Measurements from ENCODE around the gene CHD9.

Gene CHD9

GRCh38 chr16:53098526-53099317 is 43.9 kb downstream of the CHD9 start:
- DNase-seq: peak; percentile 94 to 98

- peak; percentile 84 to 94 for DNase-seq
These were observed 44.7 kb downstream of the CHD9 start for GRCh38 chr16:53099318-53100130.

GRCh38 chr16:53100131-53100748 is 45.4 kb downstream of the CHD9 start:
- no peak for DNase-seq

DNA sequence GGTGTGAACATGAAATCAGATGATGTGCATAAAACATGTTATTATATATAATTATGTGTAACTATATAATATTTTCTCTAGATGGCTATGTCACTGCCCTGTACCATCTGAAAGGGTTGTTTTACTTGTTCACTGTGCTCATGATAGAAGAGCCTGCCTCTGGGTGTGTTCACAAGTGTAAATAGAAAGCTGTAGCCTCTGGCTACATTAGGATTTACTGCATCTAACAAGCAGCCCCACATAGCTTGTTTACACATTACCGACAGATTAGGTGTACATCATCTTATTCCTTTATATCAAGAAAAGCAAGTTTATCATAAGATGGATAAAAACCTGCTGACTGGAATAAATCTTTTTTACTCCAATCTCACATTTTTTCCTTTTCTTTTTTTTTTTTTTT is 46.1 kb downstream of the CHD9 start:
- no peak for DNase-seq

DNA sequence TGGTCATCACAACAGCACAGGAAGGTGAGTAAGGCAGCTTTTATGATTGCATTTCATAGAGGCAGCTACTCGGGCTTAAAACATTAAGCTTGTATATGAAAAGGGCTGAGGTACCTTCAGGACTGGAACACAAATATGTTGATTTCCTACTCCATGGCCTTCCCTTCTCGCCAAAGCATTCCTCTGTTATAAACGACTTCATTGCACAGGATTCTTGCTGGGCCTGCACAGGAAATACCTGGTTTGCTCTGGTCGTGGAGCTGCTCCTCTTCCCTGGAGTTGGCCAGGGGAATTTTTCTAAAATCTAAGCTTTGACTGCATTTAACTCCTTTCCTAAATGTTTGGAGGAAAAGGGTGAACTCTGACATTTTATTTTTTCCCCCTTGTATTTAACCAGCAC is 49.0 kb downstream of the CHD9 start:
- no peak for DNase-seq

DNA sequence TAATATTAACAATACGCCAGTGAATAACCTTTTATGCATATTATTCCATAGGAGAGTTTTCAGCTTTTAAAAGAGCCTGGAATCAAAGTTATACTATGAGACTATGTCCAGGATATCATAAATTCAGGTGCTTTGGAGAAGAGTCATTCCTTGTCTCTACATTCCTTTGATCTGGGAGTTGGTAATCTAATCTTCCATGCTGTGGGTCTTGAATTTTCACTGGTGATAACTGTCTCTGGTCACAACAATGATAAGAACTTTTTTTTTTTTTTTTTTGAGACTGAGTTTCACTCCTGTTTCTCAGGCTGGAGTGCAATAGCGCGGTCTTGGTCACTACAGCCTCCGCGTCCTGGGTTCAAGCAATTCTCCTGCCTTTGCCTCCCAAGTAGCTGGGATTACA is 50.8 kb downstream of the CHD9 start:
- DNase-seq: no peak

DNA sequence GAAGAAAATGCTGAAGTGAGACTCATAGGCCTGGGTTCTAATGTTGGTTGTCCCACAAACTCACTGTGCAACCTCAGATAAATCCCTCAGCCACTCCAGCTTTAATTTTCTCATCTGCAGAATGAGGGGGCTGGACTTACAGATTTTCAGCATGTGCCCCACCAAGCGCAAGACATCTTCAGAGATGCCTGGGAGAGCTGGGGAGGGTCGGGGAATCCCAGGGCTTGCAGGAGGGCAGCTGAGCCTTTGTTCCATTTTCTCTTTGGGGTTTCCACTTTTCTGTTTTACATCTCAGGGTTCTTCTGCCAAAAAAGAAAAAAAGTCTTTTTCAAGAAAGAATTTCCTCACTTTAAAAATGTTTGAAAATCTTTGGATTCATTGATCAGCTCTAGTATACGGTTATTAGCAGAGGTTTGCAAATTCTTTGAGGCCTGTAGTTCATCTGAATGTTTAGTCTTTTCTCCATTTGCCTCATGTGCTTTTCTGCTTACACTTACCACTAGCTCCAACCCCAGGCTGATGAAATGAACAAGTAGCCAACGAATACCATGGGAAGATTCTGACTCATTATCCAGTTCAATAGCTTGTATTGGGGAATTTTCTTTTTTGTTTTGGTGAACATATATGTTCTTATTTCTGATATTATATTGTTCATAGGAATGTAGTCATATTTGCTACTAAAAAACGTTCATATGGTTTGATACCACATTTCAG is 56.4 kb downstream of the CHD9 start:
- DNase-seq: no peak

- DNase-seq: no peak
These were observed 57.2 kb downstream of the CHD9 start for GRCh38 chr16:53112015-53112414.

- no peak for DNase-seq
These were observed 60.3 kb downstream of the CHD9 start for GRCh38 chr16:53115047-53115446.

- DNase-seq: no peak
These were observed 61.0 kb downstream of the CHD9 start for GRCh38 chr16:53115773-53116172.

- no peak for DNase-seq
These were observed 66.3 kb downstream of the CHD9 start for GRCh38 chr16:53121043-53121620.

DNA sequence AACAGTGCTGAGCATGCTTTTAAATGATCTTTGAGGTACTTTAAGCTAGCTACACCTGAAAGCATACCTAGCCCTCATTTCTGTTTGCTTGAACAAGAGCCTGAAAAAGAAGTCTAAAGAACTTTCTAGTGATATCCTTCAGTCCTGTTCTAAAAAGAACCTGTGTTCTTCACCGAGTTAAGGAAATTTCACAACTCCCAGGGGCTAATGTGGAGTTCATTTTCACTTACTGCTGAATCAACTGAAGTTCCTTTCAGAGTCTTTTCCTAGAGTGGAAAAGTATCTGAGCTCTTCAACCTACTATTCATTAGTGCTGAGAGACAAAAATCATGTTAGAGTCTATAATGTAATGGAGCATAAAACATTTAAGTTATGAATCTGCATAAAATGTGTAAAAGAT is 66.9 kb downstream of the CHD9 start:
- DNase-seq: no peak

DNA sequence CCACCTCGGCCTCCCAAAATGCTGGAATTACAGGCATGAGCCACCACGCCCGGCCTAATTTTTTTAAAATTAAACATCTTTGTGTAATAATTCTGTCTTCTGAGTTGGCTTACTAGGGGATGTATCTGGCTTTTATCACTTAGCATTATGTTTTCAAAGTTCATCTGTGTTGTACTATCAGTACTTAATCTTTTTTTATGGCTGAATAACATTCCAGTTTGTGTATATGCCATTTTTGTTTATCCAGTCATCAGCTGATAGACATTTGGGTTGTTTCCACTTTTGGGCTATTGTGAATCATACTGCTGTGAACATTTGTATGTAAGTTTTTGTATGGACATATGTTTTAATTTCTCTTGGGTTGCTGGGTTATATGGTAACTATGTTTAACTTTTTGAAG is 69.0 kb downstream of the CHD9 start:
- no peak for DNase-seq

- DNase-seq: no peak
These were observed 71.6 kb downstream of the CHD9 start for GRCh38 chr16:53126390-53126789.

DNA sequence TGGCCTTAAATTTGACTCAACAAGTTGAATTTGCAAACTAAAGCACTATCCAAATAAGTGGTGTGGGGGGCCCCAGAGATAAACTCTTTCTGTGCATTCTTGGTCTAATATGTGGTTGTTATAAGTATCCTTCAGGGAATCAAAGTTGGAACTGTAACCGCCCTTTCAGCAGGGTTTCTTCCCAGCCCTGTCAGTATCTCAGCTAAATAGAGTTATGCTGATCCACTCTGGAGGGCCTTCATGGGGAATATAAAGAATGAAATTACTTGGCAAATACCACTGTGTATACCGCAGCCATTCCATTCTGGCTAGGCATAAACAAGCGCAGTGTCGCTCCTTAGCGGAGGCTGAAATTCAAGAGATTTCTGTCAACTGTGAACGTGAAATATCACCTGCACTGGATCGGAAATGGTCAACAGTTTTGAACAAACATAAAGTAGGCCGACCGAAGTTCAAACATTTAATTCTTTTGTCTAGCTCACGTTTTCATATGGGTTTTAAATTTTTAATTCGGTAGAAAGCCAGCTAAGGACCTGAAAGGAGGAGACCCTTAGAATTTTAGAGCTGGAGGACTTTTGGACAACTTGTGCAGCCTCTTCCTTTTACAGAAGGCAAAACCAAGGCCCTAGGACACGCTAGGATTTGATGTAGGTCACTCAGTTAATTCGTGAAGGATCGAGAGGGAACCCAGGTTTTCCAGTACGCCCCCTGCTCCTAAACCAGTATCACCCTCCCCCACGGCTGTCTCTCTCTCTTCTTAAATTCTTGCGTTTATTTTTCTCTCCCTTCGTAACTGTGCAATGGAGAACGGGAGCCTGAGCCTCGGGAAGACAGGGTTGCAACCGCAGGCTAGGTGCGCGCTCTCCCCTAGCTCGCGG is 74.7 kb downstream of the CHD9 start:
- no peak for DNase-seq

DNA sequence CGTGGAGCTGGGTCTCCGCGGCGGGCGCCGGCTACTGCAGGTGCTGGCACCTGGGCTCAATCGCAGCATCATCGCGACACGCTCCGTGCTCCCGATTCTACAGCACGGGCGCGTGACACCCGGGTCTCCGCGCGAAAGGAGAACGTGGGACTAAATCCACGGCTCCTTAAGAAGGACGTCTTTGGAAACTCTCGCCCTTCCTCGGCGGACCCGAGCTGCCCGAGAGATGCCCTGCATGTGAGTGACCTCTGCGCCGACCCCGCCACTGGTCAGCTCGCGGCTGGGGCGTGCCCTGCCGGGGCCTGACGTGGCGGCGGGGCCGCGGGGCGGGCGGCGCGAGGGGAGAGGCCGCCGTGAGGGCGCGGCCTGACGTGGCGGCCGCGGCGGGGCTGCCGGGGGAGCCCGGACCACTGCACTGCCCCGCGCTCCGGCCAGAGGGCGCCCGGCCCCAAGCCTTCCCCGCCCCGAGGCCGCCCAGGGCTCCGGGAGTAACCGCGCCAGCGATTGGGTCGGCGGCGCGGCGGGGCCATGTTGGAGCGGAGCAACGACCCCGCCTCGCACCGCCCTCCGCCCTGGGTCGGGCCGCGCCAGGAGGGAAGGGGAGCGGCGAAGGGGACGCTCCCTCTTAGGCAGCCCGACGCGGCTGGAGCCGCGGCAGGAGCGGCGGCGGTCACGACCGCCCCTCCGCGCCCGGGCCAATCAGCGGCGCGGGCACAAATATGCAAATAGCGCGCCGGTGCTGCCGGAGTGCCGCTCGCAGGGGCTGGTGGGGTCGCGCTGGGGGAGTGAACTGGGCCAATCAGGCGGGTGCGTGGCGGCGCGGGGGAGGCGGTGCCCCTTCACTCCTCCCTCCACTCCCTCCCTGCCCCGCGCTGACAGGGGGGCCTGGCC is 75.6 kb downstream of the CHD9 start:
- DNase-seq: peak; percentile 92 to 94

DNA sequence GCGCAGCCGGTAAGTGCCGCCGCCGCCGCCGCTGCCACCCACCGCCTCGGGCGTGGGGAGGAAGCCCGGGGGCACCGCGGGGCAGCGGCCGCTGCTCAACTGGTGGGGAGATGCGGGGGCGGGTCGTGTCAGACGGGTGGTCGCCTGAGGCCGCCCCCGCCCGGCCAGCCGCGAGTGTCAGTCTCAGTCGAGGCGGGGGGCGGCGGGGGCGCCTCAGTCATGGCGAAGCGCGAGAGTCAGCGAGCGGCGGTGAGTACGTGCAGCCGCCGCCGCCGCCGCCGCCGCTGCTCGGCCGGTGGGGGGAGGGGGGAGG is 76.2 kb downstream of the CHD9 start:
- DNase-seq: peak in 1 of 2 donors; percentile 7

- peak; percentile 62 to 73 for DNase-seq
These were observed 76.7 kb downstream of the CHD9 start for GRCh38 chr16:53131363-53132071.

GRCh38 chr16:53132406-53132805 is 77.6 kb downstream of the CHD9 start:
- no peak for DNase-seq

- no peak for DNase-seq
These were observed 80.5 kb downstream of the CHD9 start for GRCh38 chr16:53135329-53135728.

Measured in inflammatory macrophage (primary cell).